Embryonic facial prominence (tissue), 1 donor: ENCODE measurements around the gene CIAPIN1.
"Not testable (repeated sequence)": the region's sequence is repeated elsewhere in the genome, so short reads cannot be mapped to it uniquely, and the experiment has no call there.

Source experiments
- DNase-seq: peaks from one replicate; pipeline ENCODE4 v3.0.0-alpha.2; 2016; ENCODE audit errors: extremely low spot score

CIAPIN1 gene

DNA sequence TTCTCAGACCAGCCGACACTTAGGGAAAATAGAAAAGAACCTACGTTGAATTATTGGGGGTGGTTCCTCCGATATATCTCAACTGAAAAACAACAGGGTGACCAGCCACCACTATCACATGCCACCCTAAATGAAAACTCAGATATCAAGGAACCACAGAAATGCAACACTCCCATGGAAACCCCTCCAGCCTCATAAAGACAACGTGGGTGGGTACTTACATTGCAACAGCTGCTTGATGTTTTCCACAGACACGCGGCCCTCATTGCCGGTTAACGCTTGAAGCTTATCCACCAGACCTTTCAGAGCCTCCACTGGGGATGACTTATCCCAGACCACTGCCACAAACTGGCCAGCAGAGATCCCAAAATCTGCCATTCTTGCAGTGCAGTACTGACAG is 6.6 kb downstream of the CIAPIN1 start:
- not testable (repeated sequence) for DNase-seq

GRCh38 chr16:57439947-57440346 is 7.2 kb downstream of the CIAPIN1 start:
- DNase-seq, result not testable (repeated sequence)

GRCh38 chr16:57435838-57436237 is 11.3 kb downstream of the CIAPIN1 start:
- no peak for DNase-seq

GRCh38 chr16:57434003-57434402 is 13.2 kb downstream of the CIAPIN1 start:
- DNase-seq, result no peak

- DNase-seq, result no peak
Measured at GRCh38 chr16:57432989-57433388, 14.2 kb downstream of the CIAPIN1 start.

GRCh38 chr16:57432505-57432904 is 14.7 kb downstream of the CIAPIN1 start:
- DNase-seq, result no peak

DNA sequence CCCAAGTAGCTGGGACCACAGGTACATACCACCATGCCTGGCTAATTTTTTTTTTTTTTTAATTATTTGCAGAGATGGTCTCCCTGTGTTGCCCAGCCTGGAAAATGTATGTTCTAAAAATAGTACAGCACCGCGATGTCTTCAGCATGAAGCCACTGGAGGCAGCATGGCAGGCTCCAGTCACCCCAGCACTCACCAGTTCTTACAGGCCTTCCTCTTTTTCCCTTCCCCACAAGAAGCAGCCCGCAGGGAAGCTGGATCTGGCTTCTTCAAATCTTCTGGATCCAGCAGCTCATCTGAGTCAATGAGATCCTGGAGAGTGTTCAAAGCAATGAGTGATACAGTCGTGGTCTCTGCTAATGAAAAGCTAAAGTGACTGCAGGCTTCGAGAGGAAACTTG is 16.2 kb downstream of the CIAPIN1 start:
- no peak for DNase-seq

DNA sequence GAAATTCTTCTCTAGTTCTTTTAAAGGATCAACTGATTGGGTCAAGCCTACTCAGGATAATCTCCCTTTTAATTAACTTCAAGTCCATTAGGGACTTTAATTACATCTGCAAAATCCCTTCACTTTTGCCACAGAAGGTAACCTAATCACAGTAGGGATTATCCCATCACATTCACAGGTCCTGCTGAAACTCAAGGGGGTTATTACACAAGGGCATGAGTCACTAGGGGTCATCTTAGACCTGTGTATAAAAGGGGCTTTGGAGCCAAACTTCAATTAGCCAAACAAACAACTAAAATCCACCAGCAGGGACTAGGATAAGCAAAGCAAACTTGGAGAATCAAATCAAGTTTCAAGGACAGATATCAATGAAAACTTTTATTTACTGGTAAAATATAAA is 19.4 kb downstream of the CIAPIN1 start:
- DNase-seq, result no peak

DNA sequence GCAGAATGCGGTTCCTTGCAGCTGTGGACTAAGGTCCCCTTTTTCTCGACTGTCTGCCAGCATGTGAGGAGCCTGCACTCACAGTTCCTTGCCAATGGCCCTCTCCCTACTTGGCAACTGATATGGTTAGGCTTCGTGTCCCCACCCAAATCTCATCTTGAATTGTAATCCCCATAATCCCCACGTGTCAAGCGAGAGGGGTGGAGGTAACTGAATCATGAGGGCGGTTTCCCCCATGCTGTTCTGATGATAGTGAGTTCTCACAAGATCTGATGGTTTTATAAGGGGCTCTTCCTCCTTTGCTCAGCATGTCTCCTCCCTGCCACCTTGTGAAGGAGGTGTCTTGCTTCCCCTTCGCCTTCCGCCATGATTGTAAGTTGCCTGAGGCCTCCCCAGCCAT is 19.9 kb downstream of the CIAPIN1 start:
- no peak for DNase-seq

DNA sequence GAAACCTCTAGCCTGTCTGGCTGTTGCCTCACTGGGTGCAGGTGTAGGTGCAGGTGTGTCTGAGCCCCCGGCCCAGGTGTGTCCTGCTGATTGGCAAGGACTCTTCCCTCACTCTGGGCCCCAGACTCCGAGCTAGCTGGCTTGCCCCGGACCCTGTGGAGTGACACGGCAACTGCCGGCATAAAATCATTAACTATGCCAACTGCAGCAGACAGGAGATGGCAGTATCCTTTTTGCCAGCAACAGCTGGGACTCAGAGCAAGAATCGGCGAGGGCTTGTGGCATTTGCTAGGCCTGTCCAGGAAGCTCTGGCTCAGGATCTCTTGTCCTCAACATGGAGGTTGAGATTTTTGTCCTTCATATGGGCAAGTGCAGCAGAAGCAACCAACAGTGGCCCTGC is 20.8 kb downstream of the CIAPIN1 start:
- no peak for DNase-seq

DNA sequence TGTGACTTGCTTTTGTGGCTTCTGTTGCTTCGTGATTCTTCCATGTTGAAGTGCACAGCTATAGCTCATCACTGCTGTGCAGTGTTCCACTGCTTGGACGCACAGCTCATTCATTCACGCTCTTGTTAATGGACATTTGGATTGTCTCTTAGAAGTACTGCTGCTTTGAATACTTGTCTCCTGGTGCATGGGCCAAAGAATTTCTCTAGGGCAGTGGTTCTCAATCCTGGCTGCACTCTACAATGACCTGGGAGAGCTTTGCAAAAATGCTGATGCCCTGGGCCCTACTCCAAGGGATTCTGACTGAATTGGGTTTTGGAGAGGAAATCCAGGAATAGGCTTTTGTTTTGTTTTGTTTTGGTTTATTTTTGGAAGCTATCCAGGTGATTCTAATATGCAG is 22.6 kb downstream of the CIAPIN1 start:
- DNase-seq, result no peak

GRCh38 chr16:57423152-57423551 is 24.0 kb downstream of the CIAPIN1 start:
- no peak for DNase-seq

DNA sequence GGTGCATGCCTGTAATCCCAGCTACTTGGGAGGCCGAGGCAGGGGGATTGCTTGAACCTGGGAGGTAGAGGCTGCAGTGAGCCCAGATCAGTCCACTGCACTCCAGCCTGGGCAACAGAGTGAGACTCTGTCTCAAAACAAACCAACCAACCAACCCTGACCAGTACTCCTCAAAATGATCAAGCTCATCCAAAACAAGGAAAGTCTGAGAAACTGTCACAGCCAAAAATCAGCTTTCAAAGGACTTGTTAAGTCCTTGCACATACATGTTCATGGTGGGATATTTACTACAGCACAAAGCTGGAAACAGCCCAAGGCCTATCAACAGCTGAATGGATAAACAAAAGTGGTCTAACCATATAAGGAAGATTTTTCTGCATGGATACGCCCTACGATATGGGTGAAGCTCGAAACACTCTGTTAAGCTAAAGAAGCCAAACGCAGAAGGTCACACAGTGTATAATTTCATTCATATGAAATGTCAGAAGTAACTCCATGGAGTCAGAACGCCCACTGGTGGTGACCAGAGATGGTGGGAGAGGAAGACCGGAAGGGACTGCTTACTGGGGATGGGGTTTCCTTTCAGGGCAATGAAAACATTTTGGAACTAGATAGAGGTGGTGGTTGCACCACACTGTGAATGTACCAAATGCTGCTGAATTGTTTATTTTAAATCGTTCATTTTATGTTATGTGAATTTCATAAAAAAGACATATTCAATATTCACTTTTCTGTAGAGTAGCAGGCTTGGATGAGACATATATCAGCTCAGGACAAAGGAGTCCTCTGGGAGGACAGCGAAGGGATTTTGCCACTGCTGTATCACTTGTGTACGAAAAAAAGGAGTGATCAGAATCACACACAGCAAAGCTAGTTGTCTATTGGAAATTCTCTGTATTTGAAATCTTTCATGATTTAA is 24.9 kb downstream of the CIAPIN1 start:
- DNase-seq, result no peak

GRCh38 chr16:57419506-57419905 is 27.7 kb downstream of the CIAPIN1 start:
- DNase-seq, result no peak

DNA sequence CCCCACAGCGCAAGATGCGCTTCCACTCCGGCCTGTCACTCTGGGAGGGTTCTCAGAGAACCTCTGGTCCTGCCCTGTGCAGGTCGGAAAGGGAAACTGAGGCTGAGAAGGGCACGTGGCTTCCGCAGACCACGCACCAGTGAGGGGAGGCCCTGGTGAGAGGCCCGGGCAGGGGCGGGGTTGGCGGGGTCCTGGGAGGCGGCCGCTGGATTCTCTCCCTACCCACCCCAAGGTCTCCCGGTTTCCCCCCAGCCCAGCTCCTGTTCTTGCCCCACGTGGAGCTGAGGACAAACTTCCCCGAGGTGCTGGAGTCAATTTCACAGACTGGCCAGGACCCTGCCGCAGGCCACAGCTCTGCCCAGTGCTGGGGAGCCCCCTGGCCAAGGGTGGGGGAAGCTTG is 31.1 kb downstream of the CIAPIN1 start:
- no peak for DNase-seq

DNA sequence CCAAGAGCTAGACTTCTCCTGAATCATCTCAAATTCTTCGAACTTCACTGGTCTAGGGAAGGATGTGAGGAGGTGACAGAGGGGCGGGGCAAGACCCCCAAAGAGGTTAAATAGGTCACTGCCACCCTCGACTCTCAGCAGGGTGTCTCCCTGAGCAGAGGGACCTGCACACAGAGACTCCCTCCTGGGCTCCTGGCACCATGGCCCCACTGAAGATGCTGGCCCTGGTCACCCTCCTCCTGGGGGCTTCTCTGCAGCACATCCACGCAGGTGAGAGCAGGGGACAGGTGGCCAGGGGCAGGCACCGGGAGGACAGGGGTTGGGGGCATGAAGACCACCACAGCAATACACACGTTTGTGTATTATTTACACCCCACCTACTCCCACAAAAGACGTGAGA is 33.5 kb downstream of the CIAPIN1 start:
- DNase-seq, result no peak

DNA sequence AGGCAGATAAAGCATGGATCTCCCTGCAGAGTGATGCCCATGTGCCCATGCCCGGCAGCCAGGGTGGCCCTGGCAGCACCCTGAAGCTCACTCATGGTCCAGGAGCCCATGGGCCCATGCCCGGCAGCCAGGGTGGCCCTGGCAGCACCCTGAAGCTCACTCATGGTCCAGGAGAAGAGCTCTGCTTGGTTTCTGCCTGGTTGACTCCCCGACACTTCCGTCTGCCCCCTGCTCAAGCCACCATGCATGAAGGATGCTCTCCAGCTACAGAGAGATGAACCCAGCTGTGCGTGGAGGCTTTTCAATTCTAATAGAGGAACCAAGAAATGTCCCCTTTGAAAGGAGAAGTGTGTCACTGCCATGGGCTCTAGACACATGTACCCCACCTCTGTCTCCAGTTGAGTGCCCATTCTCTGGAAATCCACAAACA is 33.9 kb downstream of the CIAPIN1 start:
- no peak for DNase-seq

GRCh38 chr16:57412584-57412983 is 34.6 kb downstream of the CIAPIN1 start:
- DNase-seq, result no peak

- DNase-seq, result no peak
Measured at GRCh38 chr16:57411362-57411976, 35.7 kb downstream of the CIAPIN1 start.

GRCh38 chr16:57409870-57410587 is 37.2 kb downstream of the CIAPIN1 start:
- DNase-seq, result no peak

DNA sequence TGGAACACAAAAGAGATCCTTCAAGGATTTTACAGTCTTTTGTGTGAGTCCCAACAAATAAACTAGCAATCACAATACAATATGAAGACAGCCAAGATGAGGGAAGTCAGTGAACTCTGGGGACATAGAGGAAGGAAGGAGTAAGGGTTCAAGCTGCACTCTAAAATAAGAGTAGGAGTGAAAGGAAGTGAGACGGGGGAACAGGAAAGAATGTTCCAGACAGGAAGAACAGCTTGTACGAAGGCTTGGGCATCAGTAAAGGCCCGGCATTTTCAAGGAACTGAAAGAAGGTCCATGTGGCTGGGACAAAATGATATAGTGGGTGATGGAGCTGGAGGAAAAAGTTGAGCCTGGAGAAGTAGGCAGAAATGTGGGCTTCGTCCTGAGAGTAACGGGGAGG is 38.1 kb downstream of the CIAPIN1 start:
- DNase-seq, result no peak

GRCh38 chr16:57407521-57408353 is 39.4 kb downstream of the CIAPIN1 start:
- no peak for DNase-seq
